Parathyroid adenoma (tissue), 2 donors: ENCODE results near the gene PBX4.

Source experiments
- H2AFZ ChIP-seq: fragments of 300-600 bp; sonication (generic); one replicate; pipeline ENCODE4 v1.7.0; 2017; ENCODE audit warnings: antibody characterized with exemption, mild to moderate bottlenecking
- H3K27ac ChIP-seq: fragments of 300-600 bp; sonication (generic); one replicate; pipeline ENCODE4 v1.7.0; 2017
- H3K27me3 ChIP-seq: fragments of 300-600 bp; sonication (generic); one replicate; pipeline ENCODE4 v1.7.0; 2017; ENCODE audit warnings: low read length; ENCODE audit not compliant: control insufficient read depth, insufficient read depth
- H3K36me3 ChIP-seq: fragments of 300-600 bp; sonication (generic); one replicate; pipeline ENCODE4 v1.7.0; 2017; ENCODE audit warnings: low read length; ENCODE audit not compliant: control insufficient read depth, insufficient read depth
- H3K4me1 ChIP-seq: fragments of 300-600 bp; sonication (generic); one replicate; pipeline ENCODE4 v1.7.0; 2017; ENCODE audit warnings: control low read depth
- H3K4me2 ChIP-seq: fragments of 300-600 bp; sonication (generic); one replicate; pipeline ENCODE4 v1.7.0; 2017; ENCODE audit warnings: low read length
- H3K4me3 ChIP-seq: fragments of 300-600 bp; sonication (generic); one replicate; pipeline ENCODE4 v1.7.0; 2017; ENCODE audit warnings: low read depth, low read length
- H3K79me2 ChIP-seq: fragments of 300-600 bp; sonication (generic); one replicate; pipeline ENCODE4 v1.7.0; 2017; ENCODE audit warnings: control low read depth
- H3K9ac ChIP-seq: fragments of 300-600 bp; sonication (generic); one replicate; pipeline ENCODE4 v1.7.0; 2017; ENCODE audit warnings: mild to moderate bottlenecking
- H3K9me3 ChIP-seq: fragments of 300-600 bp; sonication (generic); one replicate; pipeline ENCODE4 v1.7.0; 2017; ENCODE audit warnings: low read length; ENCODE audit not compliant: control insufficient read depth
- TF ChIP-seq, protein P1 (sequence below): fragments of 300-600 bp; sonication (generic); IDR thresholded peaks from one replicate; pipeline ENCODE4 v1.7.0; 2017; ENCODE audit warnings: antibody characterized with exemption, mild to moderate bottlenecking
- donor health status: primary hyperparathyroidism.

Gene PBX4

GRCh38 chr19:19637186-19637522 is 18.7 kb upstream of the PBX4 start:
- TF ChIP-seq, protein P1, sequence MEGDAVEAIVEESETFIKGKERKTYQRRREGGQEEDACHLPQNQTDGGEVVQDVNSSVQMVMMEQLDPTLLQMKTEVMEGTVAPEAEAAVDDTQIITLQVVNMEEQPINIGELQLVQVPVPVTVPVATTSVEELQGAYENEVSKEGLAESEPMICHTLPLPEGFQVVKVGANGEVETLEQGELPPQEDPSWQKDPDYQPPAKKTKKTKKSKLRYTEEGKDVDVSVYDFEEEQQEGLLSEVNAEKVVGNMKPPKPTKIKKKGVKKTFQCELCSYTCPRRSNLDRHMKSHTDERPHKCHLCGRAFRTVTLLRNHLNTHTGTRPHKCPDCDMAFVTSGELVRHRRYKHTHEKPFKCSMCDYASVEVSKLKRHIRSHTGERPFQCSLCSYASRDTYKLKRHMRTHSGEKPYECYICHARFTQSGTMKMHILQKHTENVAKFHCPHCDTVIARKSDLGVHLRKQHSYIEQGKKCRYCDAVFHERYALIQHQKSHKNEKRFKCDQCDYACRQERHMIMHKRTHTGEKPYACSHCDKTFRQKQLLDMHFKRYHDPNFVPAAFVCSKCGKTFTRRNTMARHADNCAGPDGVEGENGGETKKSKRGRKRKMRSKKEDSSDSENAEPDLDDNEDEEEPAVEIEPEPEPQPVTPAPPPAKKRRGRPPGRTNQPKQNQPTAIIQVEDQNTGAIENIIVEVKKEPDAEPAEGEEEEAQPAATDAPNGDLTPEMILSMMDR = no peak

GRCh38 chr19:19636573-19637185 is 18.2 kb upstream of the PBX4 start:
- Histone ChIP-seq H3K4me2 (peak overlapping the region; percentile 31), H3K9me3 (no peaks in the 10 kb centered on the region), H3K9ac (no peak overlapping the region), H3K79me2 (no peaks in the 10 kb centered on the region), H3K36me3 (no peaks in the 10 kb centered on the region), H2AFZ (peak overlapping the region; percentile 90), H3K4me3 (no peak overlapping the region), H3K27me3 (no peaks in the 10 kb centered on the region), H3K27ac (peak overlapping the region; percentile 56), H3K4me1 (peaks cover 9% of the 10 kb centered on the region)
- TF ChIP-seq, protein P1 = no peak

More at GRCh38 chr19:19637186-19637522, 18.7 kb upstream of the PBX4 start:
- H3K9ac ChIP-seq = no peak overlapping the region
- H3K27ac ChIP-seq = peak overlapping the region; percentile 56
- no peak overlapping the region for H3K4me3 ChIP-seq
- H3K36me3 ChIP-seq = no peaks in the 10 kb centered on the region
- H3K9me3 ChIP-seq = no peaks in the 10 kb centered on the region
- H2AFZ ChIP-seq = peak overlapping the region; percentile 90
- H3K79me2 ChIP-seq = no peaks in the 10 kb centered on the region
- H3K4me2 ChIP-seq = peak overlapping the region; percentile 31
- H3K4me1 ChIP-seq = peaks cover 9% of the 10 kb centered on the region
- no peaks in the 10 kb centered on the region for H3K27me3 ChIP-seq

DNA sequence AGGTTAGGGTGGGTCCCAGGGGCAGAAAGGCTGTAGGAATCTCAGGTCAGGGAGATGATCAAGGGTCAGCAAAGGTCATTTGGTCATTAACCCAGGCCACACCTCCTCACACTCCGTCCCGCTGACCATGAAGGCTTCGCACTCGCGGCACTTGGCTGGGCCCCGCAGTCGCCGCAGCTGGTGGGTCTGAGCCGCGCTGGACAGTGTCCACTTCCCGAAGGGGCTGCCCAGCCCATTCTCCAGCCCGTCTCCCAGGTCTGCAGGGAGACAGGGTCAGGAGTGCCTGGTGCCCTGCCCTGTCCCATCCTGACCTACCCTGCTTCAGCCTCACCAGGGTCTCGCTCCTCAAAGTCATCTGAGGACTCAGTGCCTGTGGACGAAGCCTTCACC is 16.8 kb upstream of the PBX4 start:
- H3K36me3 ChIP-seq = no peaks in the 10 kb centered on the region
- H3K27ac ChIP-seq = no peak overlapping the region
- H3K4me1 ChIP-seq = peaks cover 9% of the 10 kb centered on the region
- no peaks in the 10 kb centered on the region for H3K27me3 ChIP-seq
- no peak overlapping the region for H3K4me2 ChIP-seq
- no peak overlapping the region for H2AFZ ChIP-seq
- no peaks in the 10 kb centered on the region for H3K79me2 ChIP-seq
- no peaks in the 10 kb centered on the region for H3K9me3 ChIP-seq
- no peak overlapping the region for H3K9ac ChIP-seq
- TF ChIP-seq, protein P1 = no peak
- no peak overlapping the region for H3K4me3 ChIP-seq

DNA sequence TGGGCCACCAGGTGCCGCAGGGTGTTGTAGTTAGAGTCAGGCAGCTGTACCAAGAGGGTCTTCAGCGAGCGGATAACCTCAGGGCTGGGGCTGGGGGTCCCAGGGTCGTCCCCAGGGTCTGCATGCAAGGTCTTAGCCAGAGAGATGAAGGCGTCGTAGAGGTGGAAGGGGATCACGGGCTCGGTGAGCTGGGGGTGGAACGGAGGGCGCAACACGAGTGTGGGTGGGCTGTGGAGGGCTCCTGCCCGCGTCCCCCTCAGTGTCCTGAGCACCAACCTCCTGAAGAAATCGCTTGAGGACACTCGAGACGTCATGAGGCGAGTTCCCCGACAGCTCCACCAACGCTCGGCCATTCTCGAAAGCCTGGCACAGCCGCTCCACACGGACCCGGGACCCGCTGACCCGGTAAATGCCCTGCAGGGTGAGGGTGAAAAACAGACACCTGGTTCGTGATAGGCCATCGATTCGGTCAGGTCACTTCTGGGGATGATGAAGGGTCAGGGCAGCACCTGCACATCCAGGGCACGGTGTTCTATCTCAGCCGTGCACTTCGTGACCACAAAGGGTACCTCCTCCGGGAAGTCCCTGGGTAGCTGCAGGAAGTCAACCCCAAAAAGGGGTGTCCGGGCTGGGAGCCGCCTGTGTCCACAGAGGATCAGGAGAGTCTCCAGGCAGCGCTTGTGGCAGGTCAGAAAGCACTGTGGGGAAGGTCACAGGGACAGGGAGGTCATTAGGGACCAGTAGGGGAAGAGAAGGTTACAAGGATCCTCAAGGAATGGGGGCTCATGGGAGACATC is 16.2 kb upstream of the PBX4 start:
- Histone ChIP-seq H3K9me3 (no peaks in the 10 kb centered on the region), H3K9ac (no peak overlapping the region), H3K27ac (no peak overlapping the region), H3K4me1 (peaks cover 9% of the 10 kb centered on the region), H3K79me2 (no peaks in the 10 kb centered on the region), H3K27me3 (no peaks in the 10 kb centered on the region), H2AFZ (no peak overlapping the region), H3K36me3 (no peaks in the 10 kb centered on the region), H3K4me3 (no peak overlapping the region), H3K4me2 (no peak overlapping the region)
- TF ChIP-seq, protein P1 = no peak
